ENCODE data around the gene SPINDOC.

Gene SPINDOC

GRCh38 chr11:63775191-63775590 lies 38.1 kb upstream of the SPINDOC start:
- no peak overlapping the region for H3K4me2 ChIP-seq (ENCODE audit: low read length)
- no peaks in the 10 kb centered on the region for H3K9me3 ChIP-seq (ENCODE audit: low read length)
- no peaks in the 10 kb centered on the region for H4K20me1 ChIP-seq (ENCODE audit: insufficient read depth, low read length)
- H3K36me3 ChIP-seq (ENCODE audit: insufficient read depth, low read length), result no peaks in the 10 kb centered on the region
- no peaks in the 10 kb centered on the region for H3K9me2 ChIP-seq (ENCODE audit: low read depth, low read length)
- H3K4me3 ChIP-seq (ENCODE audit: low read depth, low read length, poor library complexity, severe bottlenecking), result no peak overlapping the region
- H3K27me3 ChIP-seq (ENCODE audit: insufficient read depth, low read length), result no peaks in the 10 kb centered on the region
- H3K4me1 ChIP-seq (ENCODE audit: insufficient read depth, low read length, severe bottlenecking), result no peaks in the 10 kb centered on the region
- no peaks in the 10 kb centered on the region for H3K79me2 ChIP-seq (ENCODE audit: insufficient read depth, low read length)
- H2AFZ ChIP-seq (ENCODE audit: low read length), result no peak overlapping the region
- no peak overlapping the region for H3K9ac ChIP-seq (ENCODE audit: low read length)
- TF ChIP-seq CTCF (IDR thresholded peaks at IDR 0.05; ENCODE audit: low read length) (no peak), EZH2 (IDR thresholded peaks at IDR 0.05; ENCODE audit: borderline replicate concordance, low read length) (no peak)
- H3K27ac ChIP-seq (ENCODE audit: low read depth, low read length, poor library complexity, severe bottlenecking), result no peak overlapping the region
- no peaks in the 10 kb centered on the region for H3F3A ChIP-seq (ENCODE audit: insufficient read depth, low read length)

- H3K4me2 ChIP-seq (ENCODE audit: low read length), result no peak overlapping the region
- no peak overlapping the region for H2AFZ ChIP-seq (ENCODE audit: low read length)
- H3F3A ChIP-seq (ENCODE audit: insufficient read depth, low read length), result no peaks in the 10 kb centered on the region
- H4K20me1 ChIP-seq (ENCODE audit: insufficient read depth, low read length), result no peaks in the 10 kb centered on the region
- H3K9me2 ChIP-seq (ENCODE audit: low read depth, low read length), result no peaks in the 10 kb centered on the region
- no peak overlapping the region for H3K27ac ChIP-seq (ENCODE audit: low read depth, low read length, poor library complexity, severe bottlenecking)
- H3K9me3 ChIP-seq (ENCODE audit: low read length), result no peaks in the 10 kb centered on the region
- no peaks in the 10 kb centered on the region for H3K27me3 ChIP-seq (ENCODE audit: insufficient read depth, low read length)
- H3K4me1 ChIP-seq (ENCODE audit: insufficient read depth, low read length, severe bottlenecking), result no peaks in the 10 kb centered on the region
- no peak for TF ChIP-seq EZH2 (IDR thresholded peaks at IDR 0.05; ENCODE audit: borderline replicate concordance, low read length)
- TF ChIP-seq CTCF (IDR thresholded peaks at IDR 0.05; ENCODE audit: low read length), result no peak
- no peak overlapping the region for H3K9ac ChIP-seq (ENCODE audit: low read length)
- H3K4me3 ChIP-seq (ENCODE audit: low read depth, low read length, poor library complexity, severe bottlenecking), result no peak overlapping the region
- no peaks in the 10 kb centered on the region for H3K36me3 ChIP-seq (ENCODE audit: insufficient read depth, low read length)
- no peaks in the 10 kb centered on the region for H3K79me2 ChIP-seq (ENCODE audit: insufficient read depth, low read length)
Observed at GRCh38 chr11:63779039-63779438, 34.2 kb upstream of the SPINDOC start.

- no peak overlapping the region for H2AFZ ChIP-seq (ENCODE audit: low read length)
- no peak overlapping the region for H3K9ac ChIP-seq (ENCODE audit: low read length)
- H3K4me3 ChIP-seq (ENCODE audit: low read depth, low read length, poor library complexity, severe bottlenecking), result no peak overlapping the region
- no peak overlapping the region for H3K27ac ChIP-seq (ENCODE audit: low read depth, low read length, poor library complexity, severe bottlenecking)
- H3K9me3 ChIP-seq (ENCODE audit: low read length), result no peaks in the 10 kb centered on the region
- H4K20me1 ChIP-seq (ENCODE audit: insufficient read depth, low read length), result no peaks in the 10 kb centered on the region
- no peaks in the 10 kb centered on the region for H3K9me2 ChIP-seq (ENCODE audit: low read depth, low read length)
- TF ChIP-seq CTCF (IDR thresholded peaks at IDR 0.05; ENCODE audit: low read length) (no peak), EZH2 (IDR thresholded peaks at IDR 0.05; ENCODE audit: borderline replicate concordance, low read length) (no peak)
- no peaks in the 10 kb centered on the region for H3K27me3 ChIP-seq (ENCODE audit: insufficient read depth, low read length)
- H3K79me2 ChIP-seq (ENCODE audit: insufficient read depth, low read length), result no peaks in the 10 kb centered on the region
- H3K4me1 ChIP-seq (ENCODE audit: insufficient read depth, low read length, severe bottlenecking), result no peaks in the 10 kb centered on the region
- H3K4me2 ChIP-seq (ENCODE audit: low read length), result no peak overlapping the region
- no peaks in the 10 kb centered on the region for H3F3A ChIP-seq (ENCODE audit: insufficient read depth, low read length)
- H3K36me3 ChIP-seq (ENCODE audit: insufficient read depth, low read length), result no peaks in the 10 kb centered on the region
Observed at GRCh38 chr11:63782749-63783148, 30.5 kb upstream of the SPINDOC start.
